HepG2 (cell line): Measurements from ENCODE around the gene TMBIM1. TPM values are rescaled to one million over a fixed set of nuclear protein-coding genes. Genes with fewer than 3 reads are reported as not detected.

Source experiments
- ATAC-seq: fragments of 200-7000 bp; cut with Tn5 transposase; 3 replicates; pipeline ENCODE4 v1.9.1; 2020; ENCODE audit warnings: mild to moderate bottlenecking, moderate library complexity
- BruUV-seq: library from RNA; stranded (reverse); fragments of 400-500 nt; replicated peaks from 2 replicates; lab custom pipeline; 2021; lab: Mats Ljungman, UMichigan
- CTCF ChIA-PET: fragments of 300-600 bp; formaldehyde crosslinking; extraction: SDS; loops from one replicate; lab custom pipeline; 2021; ENCODE audit warnings: low total read pairs, inconsistent platforms, low intra/inter-chr PET ratio; lab: Yijun Ruan, JAX
- POLR2A ChIA-PET: fragments of 350-600 bp; sonication (Branson Sonifier 250); formaldehyde crosslinking; loops from one replicate; lab custom pipeline; 2020; ENCODE audit warnings: antibody characterized with exemption, inconsistent platforms; lab: Yijun Ruan, JAX
- DNase-seq: peaks from one replicate; pipeline ENCODE4 v3.0.0-alpha.2; 2015; ENCODE audit warnings: low spot score
- FAIRE-seq: peaks from 3 replicates; lab custom pipeline; 2011; peaks lifted over from hg19 to GRCh38; lab: Jason Lieb, UNC
- H2AFZ ChIP-seq: one replicate; pipeline ENCODE4 v1.6.1; 2011; ENCODE audit warnings: low read length, inconsistent platforms
- H3K27ac ChIP-seq: fragments of 300-600 bp; 3 replicates; pipeline ENCODE4 v1.8.0; 2011; ENCODE audit warnings: mixed run types, mild to moderate bottlenecking, mixed read lengths, low read length, inconsistent platforms; ENCODE audit not compliant: insufficient read depth; ENCODE audit errors: extremely low read length
- H3K27me3 ChIP-seq, 2 experiments: fragments of 200-600 bp in 1 of 2; 2 replicates in 1 of 2; 3 replicates in 1 of 2; pipeline versions ENCODE4 v1.6.0 to v1.8.0; 2011; ENCODE audit warnings: low read length in 2 of 2, mild to moderate bottlenecking in 2 of 2, moderate library complexity in 2 of 2, inconsistent platforms in 1 of 2; ENCODE audit not compliant: insufficient read depth in 2 of 2, control insufficient read depth in 1 of 2
- H3K36me3 ChIP-seq, 2 experiments: fragments of 200-600 bp in 1 of 2; replicated peaks in 1 of 2; 2 replicates in 1 of 2; 3 replicates in 1 of 2; pipeline versions ENCODE4 v1.5.1 to v1.8.0; 2011; ENCODE audit warnings: low read length in 2 of 2, inconsistent platforms in 1 of 2; ENCODE audit not compliant: insufficient read depth in 2 of 2, control insufficient read depth in 1 of 2
- H3K4me1 ChIP-seq: 2 replicates; pipeline ENCODE4 v1.5.1; 2012; ENCODE audit warnings: low read length, inconsistent platforms; ENCODE audit not compliant: insufficient read depth
- H3K4me2 ChIP-seq: 2 replicates; pipeline ENCODE4 v1.6.0; 2011; ENCODE audit warnings: low read depth, low read length, inconsistent platforms
- H3K4me3 ChIP-seq, 3 experiments: fragments of 200-600 bp in 1 of 3; sonication (generic), shearing (Covaris generic) in 1 of 3; replicated peaks in 1 of 3; 2 replicates each; pipeline ENCODE4 v1.5.1; 2011 to 2016; ENCODE audit warnings: low read length in 3 of 3, inconsistent platforms in 2 of 3, low read depth in 2 of 3, mild to moderate bottlenecking in 2 of 3, control low read depth in 1 of 3, mixed read lengths in 1 of 3; ENCODE audit not compliant: insufficient read depth in 1 of 3
- H3K79me2 ChIP-seq: one replicate; pipeline ENCODE4 v1.6.1; 2011; ENCODE audit warnings: low read length, inconsistent platforms; ENCODE audit not compliant: insufficient read depth
- H3K9ac ChIP-seq: 2 replicates; pipeline ENCODE4 v1.6.0; 2011; ENCODE audit warnings: mild to moderate bottlenecking, low read depth, low read length, inconsistent platforms; ENCODE audit not compliant: insufficient read depth
- H3K9me3 ChIP-seq: 2 replicates; pipeline ENCODE4 v1.5.1; 2012; ENCODE audit warnings: mild to moderate bottlenecking, low read length
- H4K20me1 ChIP-seq: 2 replicates; pipeline ENCODE4 v1.6.0; 2011; ENCODE audit warnings: inconsistent platforms, mild to moderate bottlenecking, low read length, moderate library complexity; ENCODE audit not compliant: insufficient read depth
- FOXK1 ChIP-seq: sonication (generic); formaldehyde crosslinking; IDR thresholded peaks from 2 replicates; pipeline ENCODE4 v1.4.0; 2020; ENCODE audit warnings: low read depth, missing genetic modification reagents, borderline replicate concordance
- FOXO4 ChIP-seq: sonication (generic); formaldehyde crosslinking; conservative IDR thresholded peaks from 2 replicates; pipeline ENCODE4 v1.8.1; 2023; ENCODE audit warnings: missing genetic modification reagents
- GFI1 ChIP-seq: sonication (generic); formaldehyde crosslinking; IDR thresholded peaks from 2 replicates; pipeline ENCODE4 v1.5.0; 2020; ENCODE audit warnings: missing genetic modification reagents, mild to moderate bottlenecking, borderline replicate concordance
- NCOA2 ChIP-seq: sonication (generic); formaldehyde crosslinking; IDR thresholded peaks from 2 replicates; pipeline ENCODE4 v1.8.0; 2022; ENCODE audit warnings: inconsistent platforms
- RARA ChIP-seq: IDR thresholded peaks from 2 replicates; pipeline ENCODE4 v1.6.1; 2016; ENCODE audit warnings: missing genetic modification reagents, missing compliant biosample characterization
- SMAD1 ChIP-seq: sonication (generic); formaldehyde crosslinking; IDR thresholded peaks from 2 replicates; pipeline ENCODE4 v1.4.0; 2020; ENCODE audit warnings: missing genetic modification reagents, low read depth, mild to moderate bottlenecking, borderline replicate concordance
- ZBTB34 ChIP-seq: sonication (generic); formaldehyde crosslinking; IDR thresholded peaks from 2 replicates; pipeline ENCODE4 v1.8.0; 2022; ENCODE audit warnings: mild to moderate bottlenecking, missing genetic modification reagents
- ZNF629 ChIP-seq: sonication (generic); formaldehyde crosslinking; conservative IDR thresholded peaks from 2 replicates; pipeline ENCODE4 v1.5.0; 2020; ENCODE audit warnings: missing genetic modification reagents
- ZSCAN12 ChIP-seq: sonication (generic); formaldehyde crosslinking; IDR thresholded peaks from 2 replicates; pipeline ENCODE4 v1.9.0; 2021; ENCODE audit warnings: mild to moderate bottlenecking, missing genetic modification reagents
- WGBS: methylation state at CpG from one replicate; pipeline ENCODE4 v1.1.6; 2017; ENCODE audit warnings: low lambda C conversion rate; 5-methylcytosine and 5-hydroxymethylcytosine counted together
- in situ Hi-C: cut with HindIII; loops from 2 replicates; pipeline ENCODE4 v1.10.0; 2017; ENCODE audit warnings: low pct_unique_long_range_greater_than_20kb; ENCODE audit not compliant: extremely low pct_ligation_motif_present
- intact Hi-C: fragments of 100-400 bp; cut with micrococcal nuclease; formaldehyde crosslinking; loops from one replicate; pipeline ENCODE4 v1.10.0; 2022; ENCODE audit not compliant: unreplicated experiment
- polyA plus RNA-seq, 8 experiments: library from polyadenylated mRNA; depleted of rRNA in 3 of 8; stranded (reverse) in 7 of 8; unstranded in 1 of 8; fragments of >200 nt; fragmentation: Illumina TruSeq in 4 of 8; extraction: Trizol in 4 of 8; gene quantifications; 2 replicates each; pipeline versions ENCODE4 v1.2.1 to v1.2.3, GENCODE V29; 2011 to 2016; ENCODE audit warnings: low read depth in 4 of 8, missing spikeins in 1 of 8, mixed read lengths in 1 of 8; ENCODE audit not compliant: insufficient read depth in 1 of 8
- total RNA-seq, 5 experiments: library from RNA; depleted of rRNA; stranded (reverse); fragments of >200 nt; fragmentation: Illumina TruSeq; extraction: Trizol; gene quantifications; 2 replicates each; pipeline ENCODE4 v1.2.3, GENCODE V29; 2016; ENCODE audit warnings: low read depth in 1 of 5
- TF ChIP-seq, protein P1 (sequence below): sonication (generic); formaldehyde crosslinking; conservative IDR thresholded peaks from 2 replicates; pipeline ENCODE4 v1.4.0; 2020; ENCODE audit warnings: missing genetic modification reagents

Gene TMBIM1
- total and polyA plus RNA-seq, 2 of the 13 experiments (the other 11 are each of a cell fraction or from before 2014, with no cell fraction given) = 127 to 139 TPM

DNA sequence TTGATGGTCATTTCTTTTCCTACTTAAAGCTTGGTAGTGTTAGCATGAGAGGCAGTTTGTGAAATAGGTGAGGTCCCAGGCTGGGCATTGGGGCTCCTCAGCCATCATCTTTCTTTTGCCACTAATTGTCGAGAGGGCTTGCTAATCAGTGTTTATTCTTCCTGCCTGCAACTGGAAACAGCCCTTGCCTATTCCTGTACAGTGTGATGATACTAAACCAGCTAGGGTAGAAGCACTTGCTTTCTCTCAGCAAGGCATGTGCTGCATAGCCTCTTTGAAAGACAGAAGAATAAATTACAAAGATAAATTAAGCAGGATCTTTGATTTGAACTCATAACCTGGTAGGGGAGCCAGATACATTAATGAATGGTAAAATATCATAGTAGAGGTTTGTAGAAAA is 48.1 kb downstream of the TMBIM1 start:
- ATAC-seq = peak; percentile 16; the same call in 2 of the 3 replicates
- H3K9ac ChIP-seq = no peak overlapping the region
- DNase-seq = no peak
- TF ChIP-seq RARA (CRISPR knock-in tag) (no peak), FOXO4 (CRISPR knock-in tag) (0 out of 2 replicates have a peak, but pooled peaks have one; percentile 51), ZNF629 (CRISPR knock-in tag) (no peak), SMAD1 (CRISPR knock-in tag) (no peak), ZSCAN12 (CRISPR knock-in tag) (no peak), ZBTB34 (no peak), FOXK1 (CRISPR knock-in tag) (no peak), GFI1 (no peak), NCOA2 (CRISPR knock-in tag) (0 out of 2 replicates have a peak, but pooled peaks have one; percentile 2)
- TF ChIP-seq, protein P1, sequence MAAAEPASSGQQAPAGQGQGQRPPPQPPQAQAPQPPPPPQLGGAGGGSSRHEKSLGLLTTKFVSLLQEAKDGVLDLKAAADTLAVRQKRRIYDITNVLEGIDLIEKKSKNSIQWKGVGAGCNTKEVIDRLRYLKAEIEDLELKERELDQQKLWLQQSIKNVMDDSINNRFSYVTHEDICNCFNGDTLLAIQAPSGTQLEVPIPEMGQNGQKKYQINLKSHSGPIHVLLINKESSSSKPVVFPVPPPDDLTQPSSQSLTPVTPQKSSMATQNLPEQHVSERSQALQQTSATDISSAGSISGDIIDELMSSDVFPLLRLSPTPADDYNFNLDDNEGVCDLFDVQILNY (CRISPR knock-in tag) = no peak
- 84% methylated on average over 1 of the region's 1 CpG for WGBS
- no peaks in the 10 kb centered on the region for H3K27me3 ChIP-seq
- H3K4me2 ChIP-seq = no peak overlapping the region
- peaks cover 31% of the 10 kb centered on the region for H3K4me1 ChIP-seq
- H3K9me3 ChIP-seq = no peaks in the 10 kb centered on the region
- TSS peak; percentile 18 for BruUV-seq
- in situ Hi-C loops = no loop called here
- intact Hi-C loops = no loop called here
- peaks cover 42 to 75% of the 10 kb centered on the region in 2 experiments for H3K36me3 ChIP-seq
- FAIRE-seq = no peak
- H3K79me2 ChIP-seq = no peaks in the 10 kb centered on the region
- POLR2A ChIA-PET = interaction anchor here (1.2 to 1.5 kb wide), 5 partner anchors 18 to 79 kb away, joined by 3 to 10 read pairs (median 4); partner anchors contain the start of genes AAMP and PNKD
- CTCF ChIA-PET = no interaction called here
- peaks cover 5% of the 10 kb centered on the region; the same call in 1 of the 2 replicates for H4K20me1 ChIP-seq
- H3K27ac ChIP-seq = no peak overlapping the region
- H3K4me3 ChIP-seq = no peak overlapping the region
- H2AFZ ChIP-seq = no peak overlapping the region
